Iris pigment epithelial cell (primary cell): ENCODE data around the gene SLC16A6.
A peak's percentile ranks its signal among the peaks of the same experiment; 100 is the strongest.
"Not testable (repeated sequence)": the region's sequence is repeated elsewhere in the genome, so short reads cannot be mapped to it uniquely, and the experiment has no call there.

Source experiments
- DNase-seq: peaks from one replicate; pipeline ENCODE4 v3.0.0-alpha.2; 2011; ENCODE audit warnings: low read depth

The SLC16A6 gene

DNA sequence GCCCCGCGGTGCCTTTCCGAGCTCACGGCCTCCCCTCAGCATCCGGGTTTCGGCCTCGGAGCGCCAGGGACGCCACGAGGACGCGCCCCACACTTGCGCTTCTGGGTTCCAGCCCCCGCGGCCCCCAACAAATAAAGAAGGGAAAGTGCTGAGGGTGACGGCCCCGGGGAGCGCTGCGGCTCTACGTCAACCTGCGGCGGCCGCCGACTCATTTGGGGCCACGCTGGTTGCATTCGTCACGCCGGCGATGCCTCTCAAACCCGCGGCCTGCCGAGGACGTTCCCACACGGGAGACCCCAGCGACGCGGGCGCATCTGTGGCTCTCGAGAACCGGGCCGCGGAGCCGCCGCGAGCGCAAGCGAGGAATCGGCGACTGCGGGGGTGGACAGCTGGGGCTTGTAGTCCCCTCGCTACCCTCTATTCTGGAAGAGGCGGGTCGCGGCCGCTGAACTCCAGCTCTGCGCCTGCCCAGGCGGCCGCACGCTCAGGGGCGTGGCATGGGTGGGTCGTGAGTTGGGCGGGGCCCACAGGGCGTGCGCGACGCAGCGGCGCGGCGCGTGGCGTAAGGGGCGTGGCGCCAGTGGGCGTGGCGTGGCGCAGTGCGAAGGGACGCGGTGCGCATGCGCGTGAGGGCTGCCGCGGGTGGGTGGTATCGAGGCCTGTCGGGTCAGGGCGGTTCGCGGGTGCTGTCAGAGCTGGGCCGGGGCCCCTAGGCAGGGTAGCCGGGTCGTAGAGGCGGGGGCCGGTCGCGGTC lies 43.3 kb downstream of the SLC16A6 start, which contains the start of gene AMZ2:
AMZ2 (plus strand) TSS at position 599 of the 754 bp plus-strand sequence. CDS start 2,145 bp downstream, outside the sequence.
- peak; percentile 89 for DNase-seq

GRCh38 chr17:68246271-68247028 lies 44.5 kb downstream of the SLC16A6 start:
- no peak for DNase-seq

- no peak for DNase-seq
Measured at GRCh38 chr17:68239632-68240366, 51.1 kb downstream of the SLC16A6 start.

GRCh38 chr17:68238871-68239253 lies 52.1 kb downstream of the SLC16A6 start:
- no peak for DNase-seq

GRCh38 chr17:68238164-68238870 lies 52.6 kb downstream of the SLC16A6 start:
- DNase-seq: no peak

DNA sequence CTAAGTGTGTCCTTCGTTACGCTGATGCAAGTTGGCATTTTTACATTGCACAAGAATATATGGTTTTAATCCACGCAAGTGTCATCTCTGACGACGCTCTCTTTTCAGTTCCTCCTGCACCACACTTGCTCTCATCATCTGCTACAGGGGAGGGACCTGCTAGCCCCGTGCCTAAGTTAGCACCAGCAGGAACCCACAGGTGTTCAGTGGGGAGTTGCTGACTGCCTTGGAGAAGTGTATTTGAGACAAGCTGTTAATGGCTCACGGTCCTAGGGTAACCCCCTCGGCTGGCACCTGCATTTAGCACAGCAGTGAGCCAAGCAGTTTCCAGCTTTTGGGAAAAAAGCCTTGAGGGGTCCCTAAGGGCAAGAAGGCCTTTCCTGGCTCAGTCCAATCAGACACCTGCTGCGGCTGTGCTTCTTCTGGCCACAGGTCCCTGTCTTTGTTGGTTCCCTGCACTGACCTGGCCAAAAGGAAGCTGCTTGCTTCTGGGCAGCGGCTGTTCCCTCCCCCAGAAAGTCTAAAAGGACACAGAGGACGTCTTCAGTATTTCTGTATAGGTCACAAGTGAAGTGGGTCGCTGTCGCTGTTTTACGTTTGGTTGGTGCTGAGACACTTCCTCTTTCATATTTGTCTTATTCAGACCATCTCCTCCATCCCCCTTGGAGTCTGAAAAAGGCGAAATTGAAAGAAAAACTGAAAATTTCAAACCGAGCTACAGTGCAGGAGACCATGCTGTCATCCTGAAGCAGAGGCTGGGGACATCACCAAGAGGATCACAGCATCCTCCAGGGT lies 53.4 kb downstream of the SLC16A6 start:
- not testable (repeated sequence) for DNase-seq

GRCh38 chr17:68235336-68235791 lies 55.6 kb downstream of the SLC16A6 start:
- DNase-seq: not testable (repeated sequence)

- DNase-seq: peak; percentile 91
Measured at GRCh38 chr17:68234726-68235335, 56.1 kb downstream of the SLC16A6 start.

- DNase-seq: peak; percentile 83
Measured at GRCh38 chr17:68232741-68233140, 58.2 kb downstream of the SLC16A6 start.

DNA sequence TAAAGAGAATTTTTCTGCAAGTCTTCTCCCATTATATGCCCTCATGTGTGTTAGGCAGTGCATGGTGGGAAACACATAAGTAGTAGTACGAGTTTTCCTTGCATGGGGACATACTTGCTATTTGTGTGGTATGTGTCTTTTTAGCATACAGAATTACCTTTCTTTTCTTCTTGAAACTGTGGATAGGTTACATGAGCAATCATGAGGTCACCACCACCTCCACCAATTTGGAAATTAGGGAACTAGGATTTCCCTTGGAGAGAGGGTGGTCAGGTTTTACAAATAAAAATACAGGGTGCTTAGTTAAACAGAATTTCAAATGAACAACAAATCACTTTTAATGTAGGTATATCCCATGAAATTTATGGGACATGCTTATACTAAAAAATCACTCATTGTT lies 59.4 kb downstream of the SLC16A6 start:
- no peak for DNase-seq

DNA sequence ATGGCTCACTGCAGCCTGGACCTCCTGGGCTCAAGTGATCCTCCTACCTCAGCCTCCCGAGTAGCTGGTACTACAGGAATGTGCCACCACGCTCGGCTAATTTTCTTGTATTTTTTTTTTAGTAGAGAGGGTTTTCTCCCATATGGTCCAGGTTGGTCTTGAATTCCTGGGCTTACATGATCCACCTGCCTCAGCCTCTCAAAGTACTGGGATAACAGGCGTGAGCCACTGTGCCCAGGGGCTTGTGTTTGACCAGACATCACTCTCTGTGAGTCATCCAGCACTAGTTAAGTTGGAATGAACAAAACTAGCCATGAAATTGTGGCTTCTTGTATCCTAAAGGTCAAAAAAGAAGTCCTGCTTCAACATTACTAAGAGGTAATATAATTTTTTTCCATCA lies 59.8 kb downstream of the SLC16A6 start:
- DNase-seq: not testable (repeated sequence)

- DNase-seq: no peak
Measured at GRCh38 chr17:68229619-68230018, 61.3 kb downstream of the SLC16A6 start.

GRCh38 chr17:68228817-68229570 lies 61.9 kb downstream of the SLC16A6 start:
- DNase-seq: no peak

DNA sequence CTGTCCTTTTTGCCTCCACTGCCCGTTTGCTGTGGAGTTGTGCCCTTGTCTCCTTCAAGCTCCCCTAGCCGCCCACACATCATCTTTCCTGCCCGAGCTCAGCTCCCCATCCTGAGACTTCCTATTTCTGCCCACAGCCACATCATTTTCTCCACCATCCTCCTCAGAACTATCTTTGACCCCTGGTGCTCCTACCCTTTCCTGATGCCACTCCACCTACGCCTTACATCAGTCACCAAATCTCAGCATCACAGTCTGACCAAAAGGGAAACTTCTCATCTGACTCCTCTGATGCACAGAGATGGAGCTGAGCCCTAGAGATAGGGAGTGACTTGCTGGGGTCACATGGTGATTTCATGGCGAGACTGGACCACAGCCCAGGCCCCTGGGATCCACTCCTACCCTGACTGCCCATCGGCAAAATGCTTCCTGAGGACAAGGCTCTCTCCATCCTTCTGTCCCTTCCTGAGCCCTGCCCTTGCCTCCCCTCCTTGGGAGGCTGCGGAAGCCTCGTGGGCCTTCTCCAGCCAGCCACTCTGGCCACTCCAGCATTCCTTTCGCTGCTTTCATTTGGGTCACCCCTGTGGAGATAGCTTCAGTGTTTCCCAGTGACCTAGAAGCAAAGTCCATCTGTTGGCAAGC lies 62.8 kb downstream of the SLC16A6 start:
- not testable (repeated sequence) for DNase-seq

DNA sequence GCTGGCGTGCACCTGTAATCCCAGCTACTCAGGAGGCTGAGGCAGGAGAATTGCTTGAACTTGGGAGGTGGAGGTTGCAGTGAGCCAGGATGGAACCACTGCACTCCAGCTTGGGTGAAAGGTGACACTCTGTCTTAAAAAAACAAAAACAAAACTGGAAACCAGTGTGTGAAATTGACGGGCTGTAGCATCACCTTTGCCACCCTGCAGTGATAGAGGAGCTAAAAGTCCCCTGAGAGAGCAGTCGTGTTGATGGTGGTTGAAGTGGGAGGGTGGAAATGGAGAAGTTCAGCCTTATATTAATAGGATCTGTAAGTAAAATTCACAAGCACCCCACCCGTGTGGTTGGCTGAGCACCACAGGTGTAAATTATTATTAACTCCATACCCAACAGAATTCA lies 65.9 kb downstream of the SLC16A6 start:
- not testable (repeated sequence) for DNase-seq

DNA sequence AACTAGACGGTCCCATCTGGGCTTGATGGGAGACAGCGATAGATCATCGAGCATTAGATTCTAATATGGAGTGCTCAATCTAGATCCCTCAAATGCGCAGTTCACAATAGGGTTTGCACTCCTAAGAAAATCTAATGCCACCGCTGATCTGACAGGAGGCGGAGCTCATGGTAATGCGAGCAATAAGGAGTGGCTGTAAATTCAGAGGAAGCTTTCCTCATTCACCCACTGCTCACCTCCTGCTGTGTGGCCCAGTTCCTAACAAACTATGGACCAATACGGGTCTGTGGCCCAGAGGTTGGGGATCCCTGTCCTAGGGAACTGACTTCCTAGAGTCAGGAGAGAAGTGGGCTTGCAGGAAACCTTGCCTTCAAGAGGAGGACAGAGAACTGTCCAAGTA lies 68.3 kb downstream of the SLC16A6 start:
- DNase-seq: no peak

DNA sequence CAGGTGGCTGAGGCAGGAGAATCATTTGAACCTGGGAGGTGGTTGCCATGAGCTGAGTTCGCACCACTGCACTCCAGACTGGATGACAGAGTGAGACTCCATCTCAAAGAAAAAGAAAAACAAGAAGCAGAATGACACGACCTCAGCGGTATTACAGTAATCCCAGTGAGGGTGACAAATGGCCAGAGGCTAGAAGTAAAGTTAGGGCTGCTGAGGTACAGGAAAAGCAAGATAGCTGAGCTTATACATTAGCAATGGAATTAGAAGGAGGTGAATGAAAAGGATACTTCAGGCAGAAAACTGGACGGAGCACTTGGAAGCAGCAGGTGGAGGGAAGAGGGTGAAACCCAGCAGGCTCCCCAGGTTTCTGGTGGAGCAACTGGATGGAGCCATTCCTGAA lies 69.1 kb downstream of the SLC16A6 start:
- no peak for DNase-seq

GRCh38 chr17:68220786-68221185 lies 70.1 kb downstream of the SLC16A6 start:
- not testable (repeated sequence) for DNase-seq

GRCh38 chr17:68220186-68220585 lies 70.7 kb downstream of the SLC16A6 start:
- not testable (repeated sequence) for DNase-seq
